Stimulated activated CD4-positive, alpha-beta T cell treated with anti-CD3 and anti-CD28 coated beads, TNF-alpha, amount 100 ng/mL, for 4 hours (primary cell): Measurements from ENCODE around the gene GAD1.

Experiments
- DNase-seq, 3 experiments: peaks; one replicate each; pipeline ENCODE4 v3.0.0-alpha.2; 2020; ENCODE audit warnings: low read depth in 3 of 3

GAD1 gene

GRCh38 chr2:170895023-170895757 is 78.5 kb downstream of the GAD1 start:
- no peak for DNase-seq

DNA sequence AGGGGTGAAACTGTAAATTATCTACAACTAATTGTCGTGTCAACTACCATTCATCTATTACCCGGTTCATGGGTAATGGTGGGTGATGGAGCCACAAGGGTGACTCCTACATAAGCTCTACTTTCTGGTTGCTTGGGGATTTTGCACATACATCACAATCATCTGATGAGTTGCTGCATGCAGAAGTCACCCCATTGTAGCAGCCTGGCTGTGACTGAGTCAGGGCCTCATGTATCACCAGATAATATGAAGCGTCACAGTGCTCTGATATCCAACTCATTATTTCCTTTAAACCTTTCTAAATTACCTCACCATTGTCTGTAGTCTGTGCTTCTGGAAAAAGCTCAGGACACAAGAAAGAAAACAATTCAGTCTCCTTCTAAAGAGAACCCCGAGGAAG is 79.9 kb downstream of the GAD1 start:
- DNase-seq: no peak

- no peak for DNase-seq
Measured at GRCh38 chr2:170897108-170897507, 80.4 kb downstream of the GAD1 start.

- no peak for DNase-seq
Measured at GRCh38 chr2:170905864-170906263, 89.2 kb downstream of the GAD1 start.
